Measurements from ENCODE around the gene ERC2. TPM values are rescaled to one million over a fixed set of nuclear protein-coding genes. Genes with fewer than 3 reads are reported as not detected.

The ERC2 gene
- total RNA-seq, 2 donors from 2014 or later = 1.2 TPM; not detected in 1

DNA sequence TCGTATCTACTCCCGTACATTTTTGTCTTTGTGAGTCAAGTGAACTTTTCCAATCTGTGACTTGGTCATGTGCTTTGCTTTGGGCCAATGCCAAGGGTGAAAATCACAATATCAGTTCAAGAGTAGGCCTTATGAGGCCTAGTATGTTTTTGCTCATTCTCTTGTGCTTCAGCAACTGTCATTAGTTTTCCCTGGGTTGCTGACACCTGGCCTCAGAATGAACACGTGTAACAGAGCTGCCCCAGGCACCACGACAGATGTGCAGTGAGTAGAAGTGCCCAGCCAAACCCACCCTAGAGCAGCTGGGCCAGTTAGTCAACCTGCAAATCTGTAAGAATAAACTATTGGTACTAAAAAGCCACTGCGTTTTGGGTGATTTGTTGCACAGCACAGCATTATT, 520.9 kb downstream of the ERC2 start:
- no peaks in the 10 kb centered on the region for H3K4me1 ChIP-seq (ENCODE audit: control insufficient read depth in 1 of 2, low read depth in 2 of 2)
- no peaks in the 10 kb centered on the region for H3K27me3 ChIP-seq (replicated peaks; ENCODE audit: insufficient read depth)
- H3K27ac ChIP-seq = no peak overlapping the region
- TF ChIP-seq, protein P1, sequence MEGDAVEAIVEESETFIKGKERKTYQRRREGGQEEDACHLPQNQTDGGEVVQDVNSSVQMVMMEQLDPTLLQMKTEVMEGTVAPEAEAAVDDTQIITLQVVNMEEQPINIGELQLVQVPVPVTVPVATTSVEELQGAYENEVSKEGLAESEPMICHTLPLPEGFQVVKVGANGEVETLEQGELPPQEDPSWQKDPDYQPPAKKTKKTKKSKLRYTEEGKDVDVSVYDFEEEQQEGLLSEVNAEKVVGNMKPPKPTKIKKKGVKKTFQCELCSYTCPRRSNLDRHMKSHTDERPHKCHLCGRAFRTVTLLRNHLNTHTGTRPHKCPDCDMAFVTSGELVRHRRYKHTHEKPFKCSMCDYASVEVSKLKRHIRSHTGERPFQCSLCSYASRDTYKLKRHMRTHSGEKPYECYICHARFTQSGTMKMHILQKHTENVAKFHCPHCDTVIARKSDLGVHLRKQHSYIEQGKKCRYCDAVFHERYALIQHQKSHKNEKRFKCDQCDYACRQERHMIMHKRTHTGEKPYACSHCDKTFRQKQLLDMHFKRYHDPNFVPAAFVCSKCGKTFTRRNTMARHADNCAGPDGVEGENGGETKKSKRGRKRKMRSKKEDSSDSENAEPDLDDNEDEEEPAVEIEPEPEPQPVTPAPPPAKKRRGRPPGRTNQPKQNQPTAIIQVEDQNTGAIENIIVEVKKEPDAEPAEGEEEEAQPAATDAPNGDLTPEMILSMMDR (IDR thresholded peaks at IDR 0.05) = no peak
- no peaks in the 10 kb centered on the region for H3K9me3 ChIP-seq
- H3K4me3 ChIP-seq = no peak overlapping the region
- DNase-seq (ENCODE audit: low spot score) (no peak), ATAC-seq (ENCODE audit: insufficient number of reproducible peaks, low FRiP score, low read depth) (no peak)
- H3K36me3 ChIP-seq = no peaks in the 10 kb centered on the region

GRCh38 chr3:55946574-55947160, 521.6 kb downstream of the ERC2 start:
- TF ChIP-seq, protein P1 (IDR thresholded peaks at IDR 0.05) = no peak
- no peaks in the 10 kb centered on the region for H3K9me3 ChIP-seq
- H3K27ac ChIP-seq = no peak overlapping the region
- ATAC-seq (ENCODE audit: insufficient number of reproducible peaks, low FRiP score, low read depth) (no peak), DNase-seq (ENCODE audit: low spot score) (no peak)
- no peaks in the 10 kb centered on the region for H3K27me3 ChIP-seq (replicated peaks; ENCODE audit: insufficient read depth)
- H3K36me3 ChIP-seq = no peaks in the 10 kb centered on the region
- no peak overlapping the region for H3K4me3 ChIP-seq
- H3K4me1 ChIP-seq (ENCODE audit: control insufficient read depth in 1 of 2, low read depth in 2 of 2) = no peaks in the 10 kb centered on the region

- no peak overlapping the region for H3K27ac ChIP-seq
- ATAC-seq (ENCODE audit: insufficient number of reproducible peaks, low FRiP score, low read depth) (no peak), DNase-seq (ENCODE audit: low spot score) (no peak)
- TF ChIP-seq, protein P1 (IDR thresholded peaks at IDR 0.05) = no peak
- H3K4me1 ChIP-seq (ENCODE audit: control insufficient read depth in 1 of 2, low read depth in 2 of 2) = no peaks in the 10 kb centered on the region
- no peaks in the 10 kb centered on the region for H3K9me3 ChIP-seq
- H3K36me3 ChIP-seq = no peaks in the 10 kb centered on the region
- no peak overlapping the region for H3K4me3 ChIP-seq
- H3K27me3 ChIP-seq (replicated peaks; ENCODE audit: insufficient read depth) = no peaks in the 10 kb centered on the region
Measured at GRCh38 chr3:55942868-55943267, 525.4 kb downstream of the ERC2 start.

DNA sequence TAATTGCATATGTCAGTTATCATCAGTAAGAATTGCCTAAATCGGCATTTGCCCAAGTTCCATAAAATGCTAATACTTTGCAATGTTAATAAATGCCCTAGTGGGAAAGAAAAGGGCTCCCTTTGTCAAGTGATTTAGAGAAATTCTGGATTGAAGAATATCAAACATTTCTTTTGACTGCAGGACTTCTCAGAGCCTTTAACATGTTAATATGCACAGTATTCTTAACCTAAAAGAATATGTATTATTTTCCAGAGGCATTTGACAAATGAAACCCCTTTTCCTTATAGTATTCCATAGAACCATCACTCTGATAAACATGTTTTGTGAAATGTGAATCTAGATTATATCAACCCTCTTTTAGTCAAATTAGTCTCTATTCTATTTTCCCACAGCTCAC, 529.0 kb downstream of the ERC2 start:
- no peaks in the 10 kb centered on the region for H3K4me1 ChIP-seq (ENCODE audit: control insufficient read depth in 1 of 2, low read depth in 2 of 2)
- no peaks in the 10 kb centered on the region for H3K36me3 ChIP-seq
- no peak overlapping the region for H3K4me3 ChIP-seq
- H3K27me3 ChIP-seq (replicated peaks; ENCODE audit: insufficient read depth) = no peaks in the 10 kb centered on the region
- DNase-seq (ENCODE audit: low spot score) (no peak), ATAC-seq (ENCODE audit: insufficient number of reproducible peaks, low FRiP score, low read depth) (no peak)
- H3K9me3 ChIP-seq = no peaks in the 10 kb centered on the region
- no peak overlapping the region for H3K27ac ChIP-seq
- TF ChIP-seq, protein P1 (IDR thresholded peaks at IDR 0.05) = no peak

GRCh38 chr3:55937301-55937700, 531.0 kb downstream of the ERC2 start:
- no peaks in the 10 kb centered on the region for H3K36me3 ChIP-seq
- no peak overlapping the region for H3K27ac ChIP-seq
- H3K4me1 ChIP-seq (ENCODE audit: control insufficient read depth in 1 of 2, low read depth in 2 of 2) = no peaks in the 10 kb centered on the region
- ATAC-seq (ENCODE audit: insufficient number of reproducible peaks, low FRiP score, low read depth) (no peak), DNase-seq (ENCODE audit: low spot score) (no peak)
- no peak overlapping the region for H3K4me3 ChIP-seq
- H3K27me3 ChIP-seq (replicated peaks; ENCODE audit: insufficient read depth) = no peaks in the 10 kb centered on the region
- TF ChIP-seq, protein P1 (IDR thresholded peaks at IDR 0.05) = no peak
- no peaks in the 10 kb centered on the region for H3K9me3 ChIP-seq
